Psoas muscle (tissue), 8 donors: ENCODE measurements around the gene FIGLA. TPM values are rescaled to one million over a fixed set of nuclear protein-coding genes. Genes with fewer than 3 reads are reported as not detected.

Experiments
- ATAC-seq, 4 donors: fragments of 200-7000 bp; cut with Tn5 transposase; one replicate each; pipeline ENCODE4 v1.9.1; 2020; ENCODE audit warnings: moderate library complexity in 3 of 4, mild to moderate bottlenecking in 2 of 4
- DNase-seq, 2 donors: peaks; one replicate each; pipeline ENCODE4 v3.0.0-alpha.2; 2020
- H3K27ac ChIP-seq: fragments of 200-600 bp; one replicate; pipeline ENCODE4 v1.8.0; 2022
- H3K27me3 ChIP-seq, 3 donors: fragments of 200-600 bp in 1 of 3; one replicate each; pipeline versions ENCODE4 v1.6.1 to v1.8.0; 2013 to 2022; ENCODE audit warnings: low read length in 2 of 3, mild to moderate bottlenecking in 2 of 3, moderate library complexity in 1 of 3; ENCODE audit not compliant: insufficient read depth in 3 of 3
- H3K36me3 ChIP-seq, 2 donors: fragments of 200-600 bp in 1 of 2; one replicate each; pipeline versions ENCODE4 v1.6.1 to v1.8.0; 2013 to 2022; ENCODE audit warnings: low read depth in 1 of 2, mild to moderate bottlenecking in 1 of 2, moderate library complexity in 1 of 2; ENCODE audit not compliant: insufficient read depth in 1 of 2
- H3K4me1 ChIP-seq: fragments of 200-600 bp; one replicate; pipeline ENCODE4 v1.8.0; 2022
- H3K4me3 ChIP-seq: fragments of 200-600 bp; one replicate; pipeline ENCODE4 v1.8.0; 2022; ENCODE audit warnings: mild to moderate bottlenecking
- H3K9me3 ChIP-seq: fragments of 200-600 bp; one replicate; pipeline ENCODE4 v1.8.0; 2022
- CTCF ChIP-seq: fragments of 200-600 bp; IDR thresholded peaks from one replicate; pipeline ENCODE4 v1.8.0; 2022; ENCODE audit warnings: antibody characterized with exemption
- WGBS, 3 donors: extraction: QIAGEN DNeasy Blood & Tissue Kit; methylation state at CpG; one replicate each; pipeline versions ENCODE4 v1.1.6 to v1.1.7; 2013; 5-methylcytosine and 5-hydroxymethylcytosine counted together
- intact Hi-C, 2 donors: fragments of 100-400 bp; cut with DNase I; formaldehyde crosslinking; loops; one replicate each; pipeline versions ENCODE4 v1.11.0 to v1.14.2; 2022
- polyA plus RNA-seq, 3 donors: library from polyadenylated mRNA; stranded (reverse); fragments of 200-250 nt; gene quantifications; one replicate each; pipeline ENCODE4 v1.2.3, GENCODE V29; 2013
- total RNA-seq, 4 donors: library from RNA; stranded (reverse); fragmentation: NEBNext Ultra II Directional in 2 of 4; extraction: Animal tissue kit (Norgen Biotek cat#: 25700) in 2 of 4; gene quantifications; one replicate each; pipeline versions ENCODE4 v1.2.1 to v1.2.4, GENCODE V29; 2021 to 2023
- donor health status: healthy with polysubstance abuse.
- donor health status: DM: no; HTN: no; CAD: no; lungs with moderate emphysema.
- donor health status: Bipolar disorder and iron deficiency.
- donor health status: healthy.
- donor health status: DM: yes; HTN: yes; CAD: no.
- donor health status: DM: no; HTN: no; CAD: no.
- donor health status: DM: no; HTN: no; CAD: no.
- donor health status: DM: yes; HTN: yes; CAD: no.

FIGLA gene
- total and polyA plus RNA-seq, 7 donors, result 0.12 to 0.21 TPM; not detected in 5

- no peak for DNase-seq
- ATAC-seq, result no peak
- WGBS, 3 donors, result 69 to 77% (median 70%) methylated on average over 3 of the region's 3 CpGs
Measured at GRCh38 chr2:70817284-70817954, 27.0 kb upstream of the FIGLA start.

GRCh38 chr2:70816726-70817125 is 26.3 kb upstream of the FIGLA start:
- Histone ChIP-seq H3K36me3 (no peaks in the 10 kb centered on the region), H3K9me3 (no peaks in the 10 kb centered on the region), H3K4me1 (no peaks in the 10 kb centered on the region), H3K27ac (no peak overlapping the region), H3K27me3 (peaks cover 0 to 7% (median 0%) of the 10 kb centered on the region in 3 donors), H3K4me3 (no peak overlapping the region)
- intact Hi-C loops, result no loop called here
- no peak for TF ChIP-seq CTCF
- 34 to 43% (median 40%) methylated on average over 5 of the region's 5 CpGs for WGBS, 3 donors
- DNase-seq (no peak), ATAC-seq (no peak)

More at GRCh38 chr2:70817284-70817954, 27.0 kb upstream of the FIGLA start:
- Histone ChIP-seq H3K4me3 (no peak overlapping the region), H3K9me3 (no peaks in the 10 kb centered on the region), H3K27ac (no peak overlapping the region), H3K27me3 (peaks cover 0 to 4% (median 0%) of the 10 kb centered on the region in 3 donors), H3K36me3 (no peaks in the 10 kb centered on the region), H3K4me1 (no peaks in the 10 kb centered on the region)
- intact Hi-C loops, result no loop called here
- TF ChIP-seq CTCF, result no peak

- no peak for TF ChIP-seq CTCF
- intact Hi-C loops, result no loop called here
- H3K9me3 ChIP-seq, result no peaks in the 10 kb centered on the region
- H3K4me3 ChIP-seq, result no peak overlapping the region
- peaks cover 0 to 5% (median 0%) of the 10 kb centered on the region in 3 donors for H3K27me3 ChIP-seq
- H3K27ac ChIP-seq, result no peak overlapping the region
- no peaks in the 10 kb centered on the region for H3K36me3 ChIP-seq
- DNase-seq, result no peak
- ATAC-seq, result no peak
- 75 to 88% (median 77%) methylated on average over 12 of the region's 12 CpGs for WGBS, 3 donors
- no peaks in the 10 kb centered on the region for H3K4me1 ChIP-seq
Measured at GRCh38 chr2:70808983-70809958, 18.8 kb upstream of the FIGLA start.

- intact Hi-C loops, result no loop called here
Measured at GRCh38 chr2:70807828-70808118, 17.3 kb upstream of the FIGLA start.

More at GRCh38 chr2:70807828-70808118, 17.3 kb upstream of the FIGLA start:
- no peak for DNase-seq
- no peaks in the 10 kb centered on the region for H3K4me1 ChIP-seq
- ATAC-seq, result no peak
- H3K9me3 ChIP-seq, result no peaks in the 10 kb centered on the region
- WGBS, 3 donors, result 93 to 94% (median 94%) methylated on average over 4 of the region's 4 CpGs
- no peak overlapping the region for H3K4me3 ChIP-seq
- no peak for TF ChIP-seq CTCF
- no peak overlapping the region for H3K27ac ChIP-seq
- H3K27me3 ChIP-seq, result peaks cover 0 to 8% (median 0%) of the 10 kb centered on the region in 3 donors
- H3K36me3 ChIP-seq, result no peaks in the 10 kb centered on the region
